Upper lobe of left lung (tissue), 4 donors: ENCODE results near the gene KLHL29.

Experiments used
- EP300 ChIP-seq, 4 donors: sonication (generic); formaldehyde crosslinking; IDR thresholded peaks; one replicate each; pipeline ENCODE4 v1.5.1; 2017; ENCODE audit warnings: antibody characterized with exemption in 4 of 4, control low read depth in 2 of 4
- POLR2A ChIP-seq, 4 donors: fragments of 450-650 bp; IDR thresholded peaks; one replicate each; pipeline ENCODE4 v1.5.1; 2016 to 2017; ENCODE audit warnings: antibody characterized with exemption in 4 of 4, mild to moderate bottlenecking in 2 of 4
- POLR2AphosphoS5 ChIP-seq, 2 donors: sonication (generic); formaldehyde crosslinking; IDR thresholded peaks; one replicate each; pipeline ENCODE4 v1.5.1; 2017; ENCODE audit warnings: antibody characterized with exemption in 2 of 2
- TF ChIP-seq, protein P1 (sequence below), 6 experiments: fragments of 450-650 bp in 4 of 6; fragments of 200-600 bp in 2 of 6; sonication (generic) in 2 of 6; IDR thresholded peaks; one replicate each; pipeline ENCODE4 v1.5.1; 2016 to 2019; ENCODE audit warnings: antibody characterized with exemption in 6 of 6

DNA sequence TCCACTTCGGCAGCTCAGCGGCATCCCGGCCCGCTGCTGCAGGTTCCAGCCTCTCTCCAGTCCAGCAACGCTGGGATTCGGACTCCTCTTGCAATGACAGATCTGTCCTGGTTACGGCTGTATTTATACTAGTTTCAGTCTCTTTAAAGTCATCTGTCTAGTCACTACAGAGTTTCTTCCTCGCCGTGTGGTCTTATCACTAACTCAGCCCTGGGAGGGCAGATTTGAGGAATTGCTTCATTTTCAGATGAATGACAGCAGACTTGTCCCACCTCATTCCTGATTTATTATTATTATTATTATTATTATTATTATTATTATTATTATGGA is 2.2 kb downstream of the KLHL29 start:
- TF ChIP-seq, protein P1, sequence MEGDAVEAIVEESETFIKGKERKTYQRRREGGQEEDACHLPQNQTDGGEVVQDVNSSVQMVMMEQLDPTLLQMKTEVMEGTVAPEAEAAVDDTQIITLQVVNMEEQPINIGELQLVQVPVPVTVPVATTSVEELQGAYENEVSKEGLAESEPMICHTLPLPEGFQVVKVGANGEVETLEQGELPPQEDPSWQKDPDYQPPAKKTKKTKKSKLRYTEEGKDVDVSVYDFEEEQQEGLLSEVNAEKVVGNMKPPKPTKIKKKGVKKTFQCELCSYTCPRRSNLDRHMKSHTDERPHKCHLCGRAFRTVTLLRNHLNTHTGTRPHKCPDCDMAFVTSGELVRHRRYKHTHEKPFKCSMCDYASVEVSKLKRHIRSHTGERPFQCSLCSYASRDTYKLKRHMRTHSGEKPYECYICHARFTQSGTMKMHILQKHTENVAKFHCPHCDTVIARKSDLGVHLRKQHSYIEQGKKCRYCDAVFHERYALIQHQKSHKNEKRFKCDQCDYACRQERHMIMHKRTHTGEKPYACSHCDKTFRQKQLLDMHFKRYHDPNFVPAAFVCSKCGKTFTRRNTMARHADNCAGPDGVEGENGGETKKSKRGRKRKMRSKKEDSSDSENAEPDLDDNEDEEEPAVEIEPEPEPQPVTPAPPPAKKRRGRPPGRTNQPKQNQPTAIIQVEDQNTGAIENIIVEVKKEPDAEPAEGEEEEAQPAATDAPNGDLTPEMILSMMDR (IDR thresholded peaks at IDR 0.05) = no peak
- TF ChIP-seq POLR2AphosphoS5 (IDR thresholded peaks at IDR 0.05) (no peak), EP300 (IDR thresholded peaks at IDR 0.05) (no peak), POLR2A (IDR thresholded peaks at IDR 0.05) (no peak)
